Measurements from ENCODE around the gene SLC13A2. TPM values are rescaled to one million over a fixed set of nuclear protein-coding genes. Genes with fewer than 3 reads are reported as not detected.

Gene SLC13A2
- total and polyA plus RNA-seq, 2 of the 4 experiments (the other 2 are of a cell fraction) = not detected

DNA sequence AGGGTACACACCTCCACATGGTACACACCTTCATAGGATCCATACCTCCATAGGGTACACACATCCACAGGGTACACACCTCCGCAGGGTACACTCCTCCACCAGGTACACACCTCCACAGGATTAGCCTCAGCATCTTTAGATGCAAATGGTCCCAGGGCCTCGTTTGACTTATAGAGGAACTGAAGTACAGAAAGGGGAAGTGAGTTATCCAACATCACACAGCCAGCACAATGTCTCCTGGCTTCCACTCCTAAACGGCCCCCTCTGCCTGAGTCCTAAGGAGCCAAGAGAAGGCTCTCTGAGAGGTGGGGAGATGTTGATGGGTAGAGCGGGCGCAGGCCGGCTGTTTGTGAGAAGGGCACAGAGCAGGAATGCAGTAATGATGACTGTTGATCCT, 44.7 kb downstream of the SLC13A2 start:
- Histone ChIP-seq H3K4ac (ENCODE audit: low read depth, low read length) (no peak overlapping the region), H2AK5ac (ENCODE audit: low read depth, low read length) (no peak overlapping the region), H3K23ac (ENCODE audit: low read depth, low read length) (no peak overlapping the region), H3K36me3 (ENCODE audit: control insufficient read depth, insufficient read depth, low read length) (no peaks in the 10 kb centered on the region), H2AFZ (replicated peaks; ENCODE audit: low read length, poor library complexity) (no peak overlapping the region), H2BK5ac (ENCODE audit: low read depth, low read length, poor library complexity, severe bottlenecking) (no peak overlapping the region), H3K4me2 (ENCODE audit: low read depth, low read length) (no peak overlapping the region), H4K8ac (ENCODE audit: low read depth in 2 of 2, low read length in 2 of 2) (no peak overlapping the region), H3K4me3 (ENCODE audit: insufficient read depth, low read depth, low read length) (no peak overlapping the region), H2BK120ac (ENCODE audit: low read depth, low read length) (no peak overlapping the region), H2AK9ac (replicated peaks; ENCODE audit: low read depth, low read length, poor library complexity) (no peak overlapping the region), H3K27me3 (ENCODE audit: control insufficient read depth, insufficient read depth, low read length) (peaks cover 47% of the 10 kb centered on the region), H3K27ac (ENCODE audit: insufficient read depth, low read length) (no peak overlapping the region), H4K91ac (ENCODE audit: insufficient read depth, low read depth, low read length) (no peak overlapping the region), H3K14ac (replicated peaks; ENCODE audit: low read depth, low read length) (no peak overlapping the region), H4K20me1 (ENCODE audit: insufficient read depth, low read length) (no peaks in the 10 kb centered on the region; the same call in 1 of the 2 replicates), H3K9me1 (ENCODE audit: insufficient read depth, low read length) (no peaks in the 10 kb centered on the region), H2BK15ac (ENCODE audit: low read depth, low read length) (no peak overlapping the region), H3K9me3 (ENCODE audit: control insufficient read depth, insufficient read depth, low read length) (no peaks in the 10 kb centered on the region), H3K4me1 (ENCODE audit: control insufficient read depth, insufficient read depth, low read length) (no peaks in the 10 kb centered on the region), H3K18ac (ENCODE audit: low read depth, low read length) (no peak overlapping the region), H3K9ac (ENCODE audit: low read depth, low read length) (no peak overlapping the region), H3K56ac (ENCODE audit: extremely low read depth, insufficient read depth, low read length) (no peak overlapping the region), H4K5ac (ENCODE audit: low read depth, low read length) (no peak overlapping the region), H3K79me1 (ENCODE audit: low read depth in 1 of 2, low read length in 2 of 2) (no peaks in the 10 kb centered on the region), H2BK20ac (ENCODE audit: low read depth, low read length) (no peak overlapping the region)
- in situ Hi-C loops (cut with MboI; ENCODE audit: low sequenced_read_pairs) = no loop called here
- ATAC-seq (ENCODE audit: low read depth) (no peak), DNase-seq (no peak)
- dilution Hi-C loops (cut with HindIII; ENCODE audit: low sequenced_read_pairs, unreplicated experiment) = no loop called here
- BruUV-seq (replicated peaks) = no TSS peak
- TF ChIP-seq MAFK (IDR thresholded peaks at IDR 0.05; ENCODE audit: low read depth, low read length) = no peak
- TF ChIP-seq, protein P1, sequence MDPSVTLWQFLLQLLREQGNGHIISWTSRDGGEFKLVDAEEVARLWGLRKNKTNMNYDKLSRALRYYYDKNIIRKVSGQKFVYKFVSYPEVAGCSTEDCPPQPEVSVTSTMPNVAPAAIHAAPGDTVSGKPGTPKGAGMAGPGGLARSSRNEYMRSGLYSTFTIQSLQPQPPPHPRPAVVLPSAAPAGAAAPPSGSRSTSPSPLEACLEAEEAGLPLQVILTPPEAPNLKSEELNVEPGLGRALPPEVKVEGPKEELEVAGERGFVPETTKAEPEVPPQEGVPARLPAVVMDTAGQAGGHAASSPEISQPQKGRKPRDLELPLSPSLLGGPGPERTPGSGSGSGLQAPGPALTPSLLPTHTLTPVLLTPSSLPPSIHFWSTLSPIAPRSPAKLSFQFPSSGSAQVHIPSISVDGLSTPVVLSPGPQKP (IDR thresholded peaks at IDR 0.05; ENCODE audit: borderline replicate concordance, low read depth, low read length) = no peak
- no peak for TF ChIP-seq RAD21 (IDR thresholded peaks at IDR 0.05; ENCODE audit: low read length)
- no peak for TF ChIP-seq MXI1 (IDR thresholded peaks at IDR 0.05; ENCODE audit: borderline replicate concordance, low read depth, low read length)
- TF ChIP-seq BHLHE40 (IDR thresholded peaks at IDR 0.05; ENCODE audit: low read depth, low read length) = no peak
- TF ChIP-seq RCOR1 (IDR thresholded peaks at IDR 0.05; ENCODE audit: insufficient replicate concordance, low read length) = no peak
- TF ChIP-seq, protein P2, sequence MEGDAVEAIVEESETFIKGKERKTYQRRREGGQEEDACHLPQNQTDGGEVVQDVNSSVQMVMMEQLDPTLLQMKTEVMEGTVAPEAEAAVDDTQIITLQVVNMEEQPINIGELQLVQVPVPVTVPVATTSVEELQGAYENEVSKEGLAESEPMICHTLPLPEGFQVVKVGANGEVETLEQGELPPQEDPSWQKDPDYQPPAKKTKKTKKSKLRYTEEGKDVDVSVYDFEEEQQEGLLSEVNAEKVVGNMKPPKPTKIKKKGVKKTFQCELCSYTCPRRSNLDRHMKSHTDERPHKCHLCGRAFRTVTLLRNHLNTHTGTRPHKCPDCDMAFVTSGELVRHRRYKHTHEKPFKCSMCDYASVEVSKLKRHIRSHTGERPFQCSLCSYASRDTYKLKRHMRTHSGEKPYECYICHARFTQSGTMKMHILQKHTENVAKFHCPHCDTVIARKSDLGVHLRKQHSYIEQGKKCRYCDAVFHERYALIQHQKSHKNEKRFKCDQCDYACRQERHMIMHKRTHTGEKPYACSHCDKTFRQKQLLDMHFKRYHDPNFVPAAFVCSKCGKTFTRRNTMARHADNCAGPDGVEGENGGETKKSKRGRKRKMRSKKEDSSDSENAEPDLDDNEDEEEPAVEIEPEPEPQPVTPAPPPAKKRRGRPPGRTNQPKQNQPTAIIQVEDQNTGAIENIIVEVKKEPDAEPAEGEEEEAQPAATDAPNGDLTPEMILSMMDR (conservative IDR thresholded peaks at IDR 0.05; ENCODE audit: low read depth, low read length) = no peak
- no peak for TF ChIP-seq RFX5 (IDR thresholded peaks at IDR 0.05; ENCODE audit: low read depth, low read length)
- no peak for TF ChIP-seq SMC3 (IDR thresholded peaks at IDR 0.05; ENCODE audit: low read depth, low read length)
- TF ChIP-seq POLR2A (IDR thresholded peaks at IDR 0.05; ENCODE audit: low read depth, low read length) = no peak
- TF ChIP-seq CHD1 (IDR thresholded peaks at IDR 0.05; ENCODE audit: low read depth, low read length) = no peak
- TF ChIP-seq CEBPB (IDR thresholded peaks at IDR 0.05; ENCODE audit: low read depth, low read length) = no peak
- no peak for TF ChIP-seq FOS (IDR thresholded peaks at IDR 0.05; ENCODE audit: low read depth, low read length)
- no peak for TF ChIP-seq USF2 (IDR thresholded peaks at IDR 0.05; ENCODE audit: low read depth, low read length)
- no peak for TF ChIP-seq MAZ (IDR thresholded peaks at IDR 0.05; ENCODE audit: borderline replicate concordance, low read depth, low read length)
- TF ChIP-seq NFE2L2 (IDR thresholded peaks at IDR 0.05; ENCODE audit: low read depth, low read length) = no peak
- CTCF ChIA-PET = no interaction called here
- 83% methylated on average over 2 of the region's 6 CpGs; no CpG with 5 or more reads in 1 of the 2 experiments for WGBS, 2 experiments (ENCODE audit: extremely low coverage in 2 of 2, insufficient read length in 1 of 2)
- intact Hi-C loops (cut with micrococcal nuclease) = no loop called here
- POLR2A ChIA-PET (ENCODE audit: unreplicated experiment) = no interaction called here
